Activated CD8-positive, alpha-beta memory T cell treated with anti-CD3 and anti-CD28 coated beads, Interleukin-2, amount 50 U/mL, for 48 hours (primary cell): ENCODE data around the gene GALNT18.

ENCODE experiments used
- DNase-seq: peaks from one replicate; pipeline ENCODE4 v3.0.0-alpha.2; 2020

GALNT18 gene

GRCh38 chr11:11624204-11624603, 2.4 kb upstream of the GALNT18 start:
- no peak for DNase-seq

- no peak for DNase-seq
Observed at GRCh38 chr11:11622772-11623171, 967 bp upstream of the GALNT18 start.

DNA sequence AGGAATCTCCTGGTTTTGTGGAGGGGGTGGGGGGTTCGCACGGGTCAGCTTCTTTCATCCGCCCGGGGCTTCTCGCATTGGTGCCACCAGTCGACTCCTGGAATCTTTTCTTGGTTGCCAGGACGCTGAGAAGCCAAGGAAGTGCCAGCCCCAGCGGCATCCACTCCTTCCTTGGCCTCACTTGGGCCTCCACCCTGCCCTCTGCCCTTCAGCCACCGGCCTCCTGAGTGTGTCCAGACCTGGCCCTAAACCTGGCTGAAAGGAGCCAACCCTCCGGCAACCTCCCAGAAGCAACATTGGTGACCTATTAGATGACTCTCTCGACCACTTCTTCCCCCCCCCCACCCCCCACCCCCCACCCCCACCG, 518 bp upstream of the GALNT18 start:
- no peak for DNase-seq

- peak; percentile 69 for DNase-seq
Observed at GRCh38 chr11:11620921-11621572, 758 bp downstream of the GALNT18 start.

- peak; percentile 58 for DNase-seq
Observed at GRCh38 chr11:11620173-11620920, 1.5 kb downstream of the GALNT18 start.

DNA sequence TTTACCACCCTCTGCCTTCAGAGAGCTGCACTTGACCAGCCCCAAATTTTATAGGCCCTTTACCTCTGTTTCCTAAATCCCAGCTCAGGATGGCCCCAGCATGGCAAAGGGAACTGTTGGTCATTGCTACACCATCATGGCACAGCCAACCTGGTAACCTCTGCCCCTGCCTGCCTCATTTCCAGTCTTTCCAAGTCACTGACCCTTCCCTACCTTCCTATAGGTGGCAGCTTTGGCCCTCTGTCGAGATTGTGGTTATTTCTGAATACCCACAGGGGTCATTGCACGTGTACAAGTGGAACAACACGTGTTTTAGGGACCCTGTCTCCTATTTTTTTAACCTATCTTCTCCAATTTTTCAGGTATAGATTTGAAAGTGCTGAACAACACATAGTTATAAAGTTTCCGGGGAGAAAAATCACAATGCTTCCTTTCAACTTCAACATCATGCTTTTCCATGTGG, 2.8 kb downstream of the GALNT18 start:
- no peak for DNase-seq

DNA sequence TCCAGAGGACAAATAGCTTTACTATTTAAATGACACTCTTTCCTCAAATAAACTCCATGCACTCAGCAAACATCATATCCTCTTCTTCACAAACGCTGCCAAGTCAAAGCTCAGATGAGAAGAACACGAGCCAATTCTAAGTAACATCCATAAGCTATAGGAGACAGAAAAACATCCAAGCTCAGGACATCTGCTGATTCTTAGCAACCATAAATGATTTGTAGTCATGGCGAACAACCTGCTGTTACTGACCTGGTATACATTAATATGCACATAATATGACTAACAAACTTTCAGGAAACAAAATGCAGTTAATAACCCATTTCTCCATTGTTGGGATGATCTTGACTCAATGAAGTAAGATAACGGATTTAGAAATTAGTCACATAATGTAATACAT, 6.7 kb downstream of the GALNT18 start:
- DNase-seq = no peak

DNA sequence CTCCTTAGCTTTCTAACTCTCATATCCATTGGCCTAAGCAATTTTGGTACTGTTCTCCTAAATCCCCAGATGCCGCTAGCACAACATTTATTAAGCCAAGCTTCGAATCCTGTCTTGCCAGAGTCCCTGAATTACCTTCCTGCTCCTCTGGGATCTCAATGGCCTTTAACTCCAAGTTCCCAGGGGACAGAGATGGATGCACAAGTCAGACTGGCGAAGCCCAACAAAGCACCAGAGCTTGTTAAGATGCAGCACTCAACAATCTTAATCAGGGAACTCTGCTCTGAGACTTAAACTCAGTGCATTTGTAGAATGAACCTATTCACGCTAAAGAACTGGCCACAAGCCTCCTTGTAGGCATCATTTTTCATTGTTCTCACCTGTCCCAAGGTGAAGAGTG, 9.4 kb downstream of the GALNT18 start:
- DNase-seq = no peak

DNA sequence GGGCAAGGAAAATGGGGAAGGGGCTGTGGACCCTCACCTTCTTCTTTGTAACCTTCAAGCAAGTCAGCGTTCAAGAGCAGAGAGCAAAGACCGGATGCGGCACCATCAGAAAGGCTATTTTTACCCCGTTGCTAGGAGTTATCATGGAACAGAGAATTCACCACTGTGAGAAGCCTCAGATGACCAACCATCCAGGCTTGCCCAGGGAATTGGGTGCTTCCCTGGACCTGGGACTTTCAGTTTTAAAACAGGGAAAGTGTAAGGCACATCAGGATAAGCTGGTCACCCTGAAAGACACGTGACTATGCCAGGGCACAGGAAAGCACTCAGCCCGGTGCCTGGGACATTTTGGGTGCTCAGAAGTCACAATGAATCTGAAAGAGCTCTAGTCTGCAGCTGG, 10.4 kb downstream of the GALNT18 start:
- DNase-seq = no peak

DNA sequence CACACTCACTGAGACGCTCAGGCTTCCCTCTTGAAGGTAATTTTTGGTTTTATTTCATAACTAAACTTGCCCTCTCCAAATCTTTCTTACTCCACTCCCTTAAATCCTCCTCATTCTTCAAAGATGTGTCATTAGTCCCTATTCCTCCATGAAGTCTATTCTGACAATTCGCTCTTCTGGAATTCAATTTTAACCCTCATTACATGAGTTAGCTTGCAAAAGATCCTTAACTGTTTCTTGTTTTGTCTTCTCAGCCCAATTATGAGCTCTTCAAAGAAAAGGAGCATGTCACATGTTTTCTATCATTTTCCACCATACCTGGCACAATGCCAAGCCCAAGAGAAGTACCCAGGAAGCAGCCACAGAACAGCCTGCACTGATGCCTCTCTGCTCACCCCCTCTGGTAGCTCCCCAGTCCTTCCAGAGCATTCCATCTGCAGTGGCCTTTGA, 13.0 kb downstream of the GALNT18 start:
- DNase-seq = no peak

GRCh38 chr11:11607772-11608171, 14.0 kb downstream of the GALNT18 start:
- DNase-seq = no peak

GRCh38 chr11:11605821-11606450, 15.9 kb downstream of the GALNT18 start:
- no peak for DNase-seq

- DNase-seq = no peak
Observed at GRCh38 chr11:11605181-11605580, 16.6 kb downstream of the GALNT18 start.

DNA sequence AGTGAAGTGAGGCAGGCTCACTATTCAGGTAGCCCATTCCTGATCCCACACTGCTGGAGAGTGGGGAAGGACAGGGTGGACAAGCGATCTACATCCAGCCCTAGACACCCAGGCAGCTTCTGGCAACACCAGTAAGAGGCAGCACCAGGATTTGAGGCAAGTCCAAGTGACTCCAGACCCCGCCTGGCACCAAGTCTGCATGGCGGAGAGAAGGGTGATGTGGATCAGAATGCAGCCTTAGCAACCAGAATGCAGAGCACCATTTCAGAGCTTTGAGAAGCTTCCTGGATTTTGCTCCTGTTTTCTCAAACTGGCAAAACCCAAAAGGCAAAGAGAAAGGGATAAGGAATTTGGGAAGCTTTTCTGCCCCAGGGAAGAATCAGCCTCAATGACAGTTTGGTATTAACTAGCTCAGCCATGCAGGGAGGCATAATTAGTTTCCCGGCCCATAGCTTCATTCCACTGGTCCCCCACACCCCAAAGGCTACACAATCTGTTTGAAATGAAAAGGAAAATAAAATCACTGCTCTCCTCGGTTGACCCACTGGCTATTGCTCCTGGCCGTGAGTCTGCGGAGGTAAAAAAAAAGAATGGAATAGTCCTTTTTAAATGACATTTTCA, 17.3 kb downstream of the GALNT18 start:
- DNase-seq = no peak

DNA sequence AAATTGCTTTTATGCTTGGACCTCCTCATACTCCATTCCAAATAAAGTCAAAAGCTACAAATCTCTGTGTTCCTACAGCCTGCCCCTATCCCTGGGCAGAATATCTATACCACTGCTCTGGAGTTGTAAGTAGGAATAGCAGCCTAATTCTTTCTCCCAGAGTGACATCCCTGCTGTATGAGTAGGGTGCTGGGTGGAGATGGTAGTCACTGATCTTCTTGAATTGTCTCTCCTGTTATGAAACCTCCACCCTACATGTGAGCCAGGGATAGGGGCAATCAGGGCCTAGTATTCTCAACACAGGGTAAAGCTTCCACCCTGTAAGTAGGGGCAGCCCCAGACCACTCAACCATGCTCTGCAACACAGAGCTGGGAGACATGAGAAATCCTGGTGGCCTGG, 19.8 kb downstream of the GALNT18 start:
- no peak for DNase-seq

GRCh38 chr11:11600288-11600687, 21.5 kb downstream of the GALNT18 start:
- no peak for DNase-seq

GRCh38 chr11:11598243-11598642, 23.6 kb downstream of the GALNT18 start:
- DNase-seq = no peak

DNA sequence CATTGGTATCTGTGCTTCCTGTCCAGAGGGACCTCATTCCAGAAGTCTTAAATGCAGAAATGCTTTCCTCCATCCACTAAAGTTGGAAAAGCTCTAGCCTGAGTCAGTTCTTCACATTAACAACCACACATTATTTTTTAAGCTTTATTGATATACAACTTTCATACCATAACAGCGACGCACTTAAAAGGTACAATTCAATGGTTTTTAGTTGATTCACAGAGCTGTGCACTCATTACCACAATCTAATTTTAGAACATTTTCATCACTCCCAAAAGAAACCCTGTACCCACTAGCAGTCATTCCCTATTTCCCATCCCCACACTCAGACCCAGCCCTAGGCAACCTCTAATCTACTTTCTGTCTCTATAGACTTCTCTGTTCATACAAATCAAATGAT, 27.6 kb downstream of the GALNT18 start:
- no peak for DNase-seq

GRCh38 chr11:11592146-11592684, 29.6 kb downstream of the GALNT18 start:
- no peak for DNase-seq

DNA sequence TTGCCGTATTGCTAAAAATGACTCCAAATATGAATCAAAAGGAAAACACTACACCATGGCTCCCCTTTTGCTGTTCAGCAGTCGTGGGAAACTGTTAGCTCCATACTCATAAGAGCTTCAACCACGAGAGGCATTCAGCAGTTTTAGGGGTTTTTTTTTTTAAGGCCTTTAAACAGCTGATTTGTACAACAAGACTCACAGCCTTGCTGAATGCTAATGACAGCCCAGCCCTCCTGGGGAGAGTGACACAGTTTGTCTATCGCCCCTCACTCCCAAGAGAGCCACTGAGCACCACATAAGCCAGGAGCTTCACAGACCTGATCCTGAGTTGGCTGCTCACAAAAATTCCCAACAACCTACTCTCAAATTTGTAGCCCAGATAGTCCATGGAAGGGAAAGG, 32.4 kb downstream of the GALNT18 start:
- no peak for DNase-seq

DNA sequence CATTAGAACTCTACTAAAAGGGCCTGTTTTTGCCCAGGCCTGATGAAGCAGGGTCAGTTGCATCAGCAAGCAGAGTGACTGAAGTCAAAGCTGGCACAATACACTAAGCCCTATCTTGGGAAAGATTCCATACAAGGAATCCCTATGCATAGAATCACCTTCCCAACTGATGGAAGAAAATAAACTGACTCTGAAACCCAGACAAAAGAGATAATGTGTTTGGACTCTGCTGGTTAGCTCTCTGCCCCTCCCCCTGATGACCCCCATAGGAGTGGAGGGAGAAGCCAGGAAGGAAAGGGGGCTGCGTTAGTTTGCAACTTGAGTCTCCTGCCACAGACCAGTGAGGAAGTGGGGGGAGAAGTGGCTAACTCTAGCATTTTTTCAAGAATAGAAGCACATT, 32.9 kb downstream of the GALNT18 start:
- DNase-seq = no peak

- DNase-seq = no peak
Observed at GRCh38 chr11:11588243-11588642, 33.6 kb downstream of the GALNT18 start.

GRCh38 chr11:11587122-11587521, 34.7 kb downstream of the GALNT18 start:
- DNase-seq = no peak
